ENCODE measurements around the gene GLS2. TPM values are rescaled to one million over a fixed set of nuclear protein-coding genes. Genes with fewer than 3 reads are reported as not detected.

Gene GLS2
- total RNA-seq (2022; extraction: Qiagen RNA extraction; ENCODE audit: low read depth) = 0.12 to 1.5 TPM (median 0.27 TPM) in 3 of 5 replicates, not detected in the others

DNA sequence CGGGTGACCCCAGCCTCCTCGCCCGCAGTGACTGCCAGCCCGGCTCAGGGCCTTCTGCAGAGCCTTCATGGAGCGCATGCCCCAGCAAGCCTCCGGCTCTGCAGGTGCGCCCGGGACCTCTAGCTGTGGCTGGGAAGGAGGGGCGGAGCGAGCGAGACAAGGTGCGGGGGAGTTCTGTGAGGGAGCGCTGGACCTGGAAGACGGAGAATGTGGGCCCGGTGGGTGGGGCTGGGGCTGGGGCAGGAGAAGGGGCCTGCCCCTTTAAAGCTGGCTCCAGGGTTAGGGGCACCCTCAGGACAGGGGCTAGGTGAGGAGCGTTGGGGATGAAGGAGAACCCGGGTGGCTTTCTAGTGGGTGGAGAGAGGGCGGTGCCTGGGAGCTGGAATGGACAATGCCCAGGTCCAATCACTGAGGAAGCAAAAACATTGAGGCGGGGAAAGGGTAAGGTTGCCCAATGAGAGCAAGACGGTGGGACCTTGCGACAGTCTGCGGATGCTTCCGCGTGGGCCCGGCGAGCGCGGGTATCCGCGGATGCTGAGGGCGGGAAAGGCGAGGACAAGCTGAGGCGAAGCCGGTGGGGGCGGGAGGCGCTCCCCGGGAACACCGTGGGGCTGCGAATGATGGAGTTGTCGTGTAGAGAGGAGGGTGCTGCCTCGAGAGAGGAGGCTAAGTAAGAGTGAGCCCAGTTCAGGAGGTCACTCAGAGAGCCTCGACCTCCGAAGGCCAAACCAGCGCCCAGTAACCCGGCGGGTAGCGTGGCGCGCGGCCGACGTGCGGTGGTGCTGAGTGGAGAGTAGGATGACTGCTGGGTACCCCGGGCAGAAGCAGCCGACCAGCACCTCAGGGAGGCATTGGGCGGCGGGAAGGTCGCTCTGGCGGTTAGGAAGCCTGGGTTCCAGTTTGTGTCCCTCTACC, at the start of gene GLS2:
Gene GLS2, minus strand, starts transcription at position 121 of the 915 bp plus-strand sequence. Its CDS starts 43 bp downstream, at position 78.

DNA sequence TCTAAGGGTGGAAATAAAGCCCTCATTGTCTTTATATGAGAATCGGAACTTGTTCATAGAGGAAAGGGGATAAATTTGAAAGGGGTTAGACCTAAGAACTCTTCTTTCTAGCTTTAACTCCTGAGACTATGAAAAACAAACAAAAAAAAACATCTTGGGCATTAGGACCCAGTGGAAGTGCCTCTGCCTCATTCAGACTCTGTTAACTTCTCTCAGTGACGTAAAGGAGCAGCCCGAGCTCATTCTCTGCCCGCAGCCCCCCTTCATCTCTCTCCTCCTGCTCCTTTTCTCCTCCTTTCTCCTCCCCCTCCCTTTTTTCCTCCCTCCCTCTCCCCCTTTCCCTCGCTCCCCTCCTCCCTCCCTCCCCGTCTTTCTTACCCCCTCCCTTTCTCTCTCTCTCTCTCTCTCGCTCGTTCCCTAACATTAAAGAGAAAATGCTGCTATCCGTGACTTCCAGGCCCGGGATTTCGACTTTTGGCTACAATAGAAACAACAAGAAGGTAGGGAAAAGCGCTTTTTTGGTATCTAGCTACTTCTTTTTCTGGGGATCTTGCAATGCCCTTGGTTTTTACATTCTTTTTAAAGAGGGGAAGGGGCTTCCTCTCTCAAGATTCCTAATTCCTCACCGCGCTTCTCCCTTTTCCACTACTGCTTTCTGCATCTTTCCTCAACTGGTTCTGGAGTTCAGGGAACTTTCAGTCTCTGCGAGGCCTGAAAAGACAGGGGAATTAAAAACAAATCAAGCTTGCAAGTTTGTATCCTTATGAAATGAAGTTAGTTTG, 33.8 kb upstream of the GLS2 start, which contains the start of gene RBMS2:
Gene RBMS2, plus strand, starts transcription at position 231 of the 782 bp plus-strand sequence. Its CDS starts 204 bp downstream, at position 435.

DNA sequence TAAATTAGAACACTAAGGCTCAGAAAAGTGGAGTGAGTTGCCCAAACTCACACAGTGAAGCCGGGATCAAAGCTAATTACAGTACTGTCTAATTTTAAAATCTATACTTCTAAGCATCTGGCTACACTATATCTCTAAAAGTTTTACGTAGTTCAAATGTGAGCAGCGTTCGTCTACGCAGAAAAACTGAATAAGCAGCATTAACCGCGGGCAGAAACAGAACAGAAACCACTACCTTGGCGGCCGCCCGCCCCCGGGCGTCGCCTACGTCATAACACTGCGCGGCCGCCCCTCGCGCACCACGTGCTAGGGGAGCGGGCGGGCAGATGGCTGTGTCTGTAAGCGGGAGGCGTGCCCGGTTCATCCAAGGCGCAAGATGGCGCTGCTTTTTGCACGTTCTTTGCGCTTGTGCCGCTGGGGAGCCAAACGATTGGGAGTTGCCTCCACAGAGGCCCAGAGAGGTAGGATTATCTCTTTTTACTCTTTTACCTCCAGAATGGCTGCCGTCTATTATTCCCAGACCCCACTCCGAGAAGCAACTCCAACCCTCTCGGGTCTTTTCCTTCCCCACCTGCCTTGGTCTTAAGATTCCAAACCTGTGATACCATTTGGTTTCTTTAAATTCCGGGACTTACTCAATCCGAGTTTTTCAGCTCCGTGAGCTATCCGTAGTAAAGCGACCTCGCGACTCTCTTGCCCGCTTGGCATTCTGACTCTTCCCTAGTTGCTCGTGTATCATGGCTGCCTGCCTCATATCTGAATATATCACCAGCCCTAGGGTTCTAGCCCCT, 19.6 kb downstream of the GLS2 start, which contains the start of gene SPRYD4:
Gene SPRYD4, plus strand, starts transcription at position 363 of the 791 bp plus-strand sequence. Its CDS starts 14 bp downstream, at position 377.

DNA sequence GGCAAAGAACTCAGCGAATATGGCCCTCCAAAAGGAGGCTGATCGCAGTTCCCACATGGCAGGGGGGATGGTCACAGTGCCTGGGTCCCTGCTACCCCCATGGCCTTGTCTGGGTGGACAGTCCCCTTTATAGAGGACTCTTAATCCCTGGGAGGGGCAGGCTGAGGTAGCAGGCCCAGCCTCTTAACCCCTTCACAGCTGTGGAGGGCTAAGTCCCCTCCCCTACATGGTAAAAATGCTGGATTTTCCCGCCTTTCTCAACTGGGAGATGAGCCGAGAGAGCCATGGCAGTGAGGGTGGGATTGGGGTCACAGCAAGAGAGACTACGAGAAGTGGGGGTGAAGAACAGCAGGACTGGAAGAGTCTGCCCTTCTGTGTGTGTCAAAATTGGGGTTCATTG, 33.4 kb downstream of the GLS2 start, which contains the start of gene MIP:
Gene MIP, minus strand, starts transcription at position 101 of the 400 bp plus-strand sequence. Its CDS starts 44 bp downstream, at position 57.

GRCh38 chr12:56448860-56449621, 38.9 kb downstream of the GLS2 start, which contains the start of gene TIMELESS:
Gene TIMELESS, minus strand, starts transcription at chr12:56449426. Its CDS starts 15,256 bp downstream, at chr12:56434170.

Other genes starting within 250 kb of the GLS2 start
- 30.3 to 53.2 TPM (median 47.3 TPM) in 5 replicates for gene ANKRD52, start 229.8 kb downstream of the GLS2 start, total RNA-seq (2022; extraction: Qiagen RNA extraction; ENCODE audit: low read depth)
- 16.1 to 18.7 TPM (median 17.7 TPM) in 5 replicates for gene COQ10A, start 221.2 kb downstream of the GLS2 start, total RNA-seq (2022; extraction: Qiagen RNA extraction; ENCODE audit: low read depth)
- 154 to 178 TPM (median 157 TPM) in 5 replicates for gene CS, start 187.8 kb downstream of the GLS2 start, total RNA-seq (2022; extraction: Qiagen RNA extraction; ENCODE audit: low read depth)
- gene CNPY2, start 172.2 kb downstream of the GLS2 start, total RNA-seq (2022; extraction: Qiagen RNA extraction; ENCODE audit: low read depth) = 128 to 145 TPM (median 143 TPM) in 5 replicates
- gene PAN2, start 154.2 kb downstream of the GLS2 start, total RNA-seq (2022; extraction: Qiagen RNA extraction; ENCODE audit: low read depth) = 10.7 to 20.5 TPM (median 16.5 TPM) in 5 replicates
- 0.31 to 0.70 TPM (median 0.46 TPM) in 5 replicates for gene IL23A, start 149.3 kb downstream of the GLS2 start, total RNA-seq (2022; extraction: Qiagen RNA extraction; ENCODE audit: low read depth)
- 11.3 to 15.1 TPM (median 12.0 TPM) in 5 replicates for gene STAT2, start 128.1 kb downstream of the GLS2 start, total RNA-seq (2022; extraction: Qiagen RNA extraction; ENCODE audit: low read depth)
- not detected in 5 replicates for gene APOF, start 125.3 kb downstream of the GLS2 start, total RNA-seq (2022; extraction: Qiagen RNA extraction; ENCODE audit: low read depth)
- 31.9 to 39.8 TPM (median 38.2 TPM) in 5 replicates for gene TIMELESS, start 38.7 kb downstream of the GLS2 start, total RNA-seq (2022; extraction: Qiagen RNA extraction; ENCODE audit: low read depth)
- gene MIP, start 33.5 kb downstream of the GLS2 start, total RNA-seq (2022; extraction: Qiagen RNA extraction; ENCODE audit: low read depth) = not detected in 5 replicates
- gene SPRYD4, start 19.6 kb downstream of the GLS2 start, total RNA-seq (2022; extraction: Qiagen RNA extraction; ENCODE audit: low read depth) = 1.5 to 2.0 TPM (median 1.9 TPM) in 5 replicates
- 8.0 to 16.8 TPM (median 14.3 TPM) in 5 replicates for gene RBMS2, start 33.7 kb upstream of the GLS2 start, total RNA-seq (2022; extraction: Qiagen RNA extraction; ENCODE audit: low read depth)
- gene BAZ2A, start 142.2 kb upstream of the GLS2 start, total RNA-seq (2022; extraction: Qiagen RNA extraction; ENCODE audit: low read depth) = 27.8 to 46.8 TPM (median 42.9 TPM) in 5 replicates
- 708 to 1,018 TPM (median 924 TPM) in 5 replicates for gene ATP5F1B, start 157.8 kb upstream of the GLS2 start, total RNA-seq (2022; extraction: Qiagen RNA extraction; ENCODE audit: low read depth)
- gene PTGES3, start 200.1 kb upstream of the GLS2 start, total RNA-seq (2022; extraction: Qiagen RNA extraction; ENCODE audit: low read depth) = 257 to 433 TPM (median 394 TPM) in 5 replicates
- gene NACA, start 237.1 kb upstream of the GLS2 start, total RNA-seq (2022; extraction: Qiagen RNA extraction; ENCODE audit: low read depth) = 1,425 to 2,175 TPM (median 1,541 TPM) in 5 replicates